Smooth muscle cell (in vitro differentiated cells): Measurements from ENCODE around the gene PABPN1L. TPM values are rescaled to one million over a fixed set of nuclear protein-coding genes. Genes with fewer than 3 reads are reported as not detected.

Experiments used
- DNase-seq: peaks from one replicate; lab custom pipeline; 2025; ENCODE audit not compliant: unreplicated experiment; lab: John Stamatoyannopoulos, UW
- H2AFZ ChIP-seq: fragments of 200-600 bp; sonication (generic); 2 replicates; pipeline ENCODE4 v1.6.0; 2016; ENCODE audit warnings: antibody characterized with exemption, low read depth, mild to moderate bottlenecking
- H3F3A ChIP-seq: fragments of 200-600 bp; sonication (generic); 2 replicates; pipeline ENCODE4 v1.6.0; 2017; ENCODE audit warnings: antibody characterized with exemption, low read depth
- H3K27ac ChIP-seq: fragments of 200-600 bp; sonication (generic); 2 replicates; pipeline ENCODE4 v1.5.1; 2016; ENCODE audit warnings: low read depth, mild to moderate bottlenecking
- H3K27me3 ChIP-seq: fragments of 200-600 bp; sonication (generic); 2 replicates; pipeline ENCODE4 v1.6.1; 2016; ENCODE audit warnings: low read depth, mild to moderate bottlenecking
- H3K36me3 ChIP-seq: fragments of 200-600 bp; sonication (generic); 2 replicates; pipeline ENCODE4 v1.5.1; 2016; ENCODE audit warnings: low read depth
- H3K4me1 ChIP-seq: fragments of 200-600 bp; sonication (generic); 2 replicates; pipeline ENCODE4 v1.5.1; 2016; ENCODE audit warnings: low read depth
- H3K4me2 ChIP-seq: fragments of 200-600 bp; sonication (generic); 2 replicates; pipeline ENCODE4 v1.6.0; 2016; ENCODE audit warnings: mild to moderate bottlenecking
- H3K4me3 ChIP-seq: fragments of 200-600 bp; sonication (generic); 2 replicates; pipeline ENCODE4 v1.5.1; 2016; ENCODE audit warnings: mild to moderate bottlenecking
- H3K79me2 ChIP-seq: fragments of 200-600 bp; sonication (generic); 2 replicates; pipeline ENCODE4 v1.6.0; 2016; ENCODE audit warnings: low read depth, mild to moderate bottlenecking
- H3K9ac ChIP-seq: fragments of 200-600 bp; sonication (generic); 2 replicates; pipeline ENCODE4 v1.6.0; 2016; ENCODE audit warnings: low read depth
- H3K9me3 ChIP-seq: fragments of 200-600 bp; sonication (generic); replicated peaks from 2 replicates; pipeline ENCODE4 v1.5.1; 2016; ENCODE audit warnings: low read depth
- H4K20me1 ChIP-seq: fragments of 200-600 bp; sonication (generic); 2 replicates; pipeline ENCODE4 v1.6.0; 2016; ENCODE audit warnings: low read depth
- WGBS: methylation state at CpG from one replicate; pipeline ENCODE4 v1.1.7; 2016; ENCODE audit warnings: low lambda C conversion rate; 5-methylcytosine and 5-hydroxymethylcytosine counted together
- polyA plus RNA-seq: library from polyadenylated mRNA; unstranded; fragments of >200 nt; fragmentation: Nextera tagmentation; extraction: Ambion mirVana; gene quantifications from 2 replicates; pipeline ENCODE4 v1.2.1, GENCODE V29; 2016
- total RNA-seq: library from RNA; depleted of rRNA; stranded (reverse); fragments of >200 nt; gene quantifications from 2 replicates; pipeline ENCODE4 v1.2.3, GENCODE V29; 2014
- TF ChIP-seq, protein P1 (sequence below): fragments of 200-600 bp; sonication (generic); IDR thresholded peaks from 2 replicates; pipeline ENCODE4 v1.5.1; 2017; ENCODE audit warnings: borderline replicate concordance, mild to moderate bottlenecking, antibody characterized with exemption; ENCODE audit not compliant: insufficient read depth, poor library complexity, severe bottlenecking

Gene PABPN1L
- total and polyA plus RNA-seq, 2 experiments from 2014 or later, result not detected

DNA sequence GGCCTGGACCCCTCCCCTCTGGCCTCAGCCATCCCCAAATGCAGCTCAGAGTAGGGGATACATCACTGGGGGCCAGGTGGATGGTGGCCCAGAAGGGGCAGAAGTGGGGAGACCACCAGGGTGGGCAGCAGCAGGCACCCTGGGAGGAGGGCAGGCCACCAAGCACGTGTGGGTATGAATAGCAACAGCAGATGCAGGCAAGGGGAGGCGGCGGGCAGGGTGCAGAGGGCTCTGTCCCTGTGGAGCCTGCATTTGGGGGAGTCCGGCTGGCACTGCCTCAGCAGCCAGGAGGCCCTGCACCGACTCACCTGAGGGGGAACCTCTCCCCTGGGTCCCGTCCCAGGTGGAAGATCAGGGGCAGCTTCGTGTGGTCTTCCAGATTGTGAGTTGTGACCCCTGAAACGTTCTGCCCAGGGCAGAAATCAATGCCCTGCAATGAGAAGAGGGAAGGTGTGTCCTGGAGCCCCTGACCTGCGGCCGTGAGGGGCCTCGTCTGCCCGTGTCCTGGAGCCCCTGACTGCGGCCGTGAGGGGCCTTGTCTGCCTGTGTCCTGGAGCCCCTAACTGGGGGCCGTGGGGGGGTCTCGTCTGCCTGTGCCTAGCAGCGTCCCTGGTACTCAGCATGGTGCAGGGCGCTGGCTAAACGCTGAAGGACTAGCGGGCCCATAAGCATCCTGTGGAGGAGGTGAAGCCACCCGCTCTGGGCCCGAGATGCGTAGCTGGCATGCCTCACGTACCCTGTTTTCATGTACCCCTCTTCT is 44.0 kb downstream of the PABPN1L start:
- TF ChIP-seq, protein P1, sequence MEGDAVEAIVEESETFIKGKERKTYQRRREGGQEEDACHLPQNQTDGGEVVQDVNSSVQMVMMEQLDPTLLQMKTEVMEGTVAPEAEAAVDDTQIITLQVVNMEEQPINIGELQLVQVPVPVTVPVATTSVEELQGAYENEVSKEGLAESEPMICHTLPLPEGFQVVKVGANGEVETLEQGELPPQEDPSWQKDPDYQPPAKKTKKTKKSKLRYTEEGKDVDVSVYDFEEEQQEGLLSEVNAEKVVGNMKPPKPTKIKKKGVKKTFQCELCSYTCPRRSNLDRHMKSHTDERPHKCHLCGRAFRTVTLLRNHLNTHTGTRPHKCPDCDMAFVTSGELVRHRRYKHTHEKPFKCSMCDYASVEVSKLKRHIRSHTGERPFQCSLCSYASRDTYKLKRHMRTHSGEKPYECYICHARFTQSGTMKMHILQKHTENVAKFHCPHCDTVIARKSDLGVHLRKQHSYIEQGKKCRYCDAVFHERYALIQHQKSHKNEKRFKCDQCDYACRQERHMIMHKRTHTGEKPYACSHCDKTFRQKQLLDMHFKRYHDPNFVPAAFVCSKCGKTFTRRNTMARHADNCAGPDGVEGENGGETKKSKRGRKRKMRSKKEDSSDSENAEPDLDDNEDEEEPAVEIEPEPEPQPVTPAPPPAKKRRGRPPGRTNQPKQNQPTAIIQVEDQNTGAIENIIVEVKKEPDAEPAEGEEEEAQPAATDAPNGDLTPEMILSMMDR, result no peak
- Histone ChIP-seq H3K9me3 (no peaks in the 10 kb centered on the region), H3K27ac (no peak overlapping the region), H3K4me3 (no peak overlapping the region), H3K4me1 (no peaks in the 10 kb centered on the region), H3K27me3 (no peaks in the 10 kb centered on the region), H3K9ac (no peak overlapping the region), H4K20me1 (no peaks in the 10 kb centered on the region), H2AFZ (no peak overlapping the region), H3K79me2 (no peaks in the 10 kb centered on the region), H3K36me3 (no peaks in the 10 kb centered on the region), H3F3A (no peaks in the 10 kb centered on the region), H3K4me2 (no peak overlapping the region)
- 97% methylated on average over 23 of the region's 24 CpGs for WGBS
- DNase-seq, result no peak

DNA sequence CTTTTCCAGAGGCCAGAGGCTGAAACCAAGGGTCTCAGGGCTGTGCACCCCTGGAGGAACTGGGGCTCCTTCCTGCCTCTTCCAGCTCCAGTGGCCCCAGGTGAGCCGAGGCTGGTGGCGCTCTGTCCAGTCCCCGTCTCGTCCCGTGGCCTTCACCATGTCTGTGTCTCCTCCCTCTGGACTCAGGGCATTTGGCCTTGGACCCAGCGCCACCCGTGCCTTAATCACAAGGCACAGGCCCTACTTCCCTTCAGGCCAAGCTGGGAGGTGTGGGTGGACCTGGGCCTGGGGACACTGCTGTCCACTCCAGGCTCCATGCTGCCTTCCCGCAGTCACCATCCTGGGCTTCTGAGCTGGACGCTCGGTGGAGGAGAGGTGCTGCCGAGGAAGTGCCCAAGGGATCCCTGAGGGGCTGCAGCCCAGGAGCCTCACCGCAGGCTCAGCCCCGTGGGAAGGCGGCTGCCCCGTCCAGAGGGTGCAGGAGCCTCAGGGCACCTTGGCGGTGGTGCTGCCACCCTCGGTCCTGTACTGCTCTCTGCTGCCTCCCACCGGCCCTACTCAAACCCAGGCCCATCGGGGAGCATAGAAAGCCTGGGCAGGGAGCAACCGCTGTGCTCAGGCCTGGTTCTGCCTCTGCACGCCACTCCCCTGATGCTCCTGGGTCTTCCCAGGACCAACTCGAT is 45.2 kb downstream of the PABPN1L start:
- Histone ChIP-seq H3K27me3 (no peaks in the 10 kb centered on the region), H3K27ac (no peak overlapping the region), H3K79me2 (no peaks in the 10 kb centered on the region), H3K9ac (no peak overlapping the region), H3F3A (no peaks in the 10 kb centered on the region), H4K20me1 (no peaks in the 10 kb centered on the region), H3K4me3 (no peak overlapping the region), H3K9me3 (no peaks in the 10 kb centered on the region), H2AFZ (no peak overlapping the region), H3K4me2 (no peak overlapping the region), H3K36me3 (no peaks in the 10 kb centered on the region), H3K4me1 (no peaks in the 10 kb centered on the region)
- TF ChIP-seq, protein P1, result no peak
- 93% methylated on average over 22 of the region's 22 CpGs for WGBS
- DNase-seq, result no peak

DNA sequence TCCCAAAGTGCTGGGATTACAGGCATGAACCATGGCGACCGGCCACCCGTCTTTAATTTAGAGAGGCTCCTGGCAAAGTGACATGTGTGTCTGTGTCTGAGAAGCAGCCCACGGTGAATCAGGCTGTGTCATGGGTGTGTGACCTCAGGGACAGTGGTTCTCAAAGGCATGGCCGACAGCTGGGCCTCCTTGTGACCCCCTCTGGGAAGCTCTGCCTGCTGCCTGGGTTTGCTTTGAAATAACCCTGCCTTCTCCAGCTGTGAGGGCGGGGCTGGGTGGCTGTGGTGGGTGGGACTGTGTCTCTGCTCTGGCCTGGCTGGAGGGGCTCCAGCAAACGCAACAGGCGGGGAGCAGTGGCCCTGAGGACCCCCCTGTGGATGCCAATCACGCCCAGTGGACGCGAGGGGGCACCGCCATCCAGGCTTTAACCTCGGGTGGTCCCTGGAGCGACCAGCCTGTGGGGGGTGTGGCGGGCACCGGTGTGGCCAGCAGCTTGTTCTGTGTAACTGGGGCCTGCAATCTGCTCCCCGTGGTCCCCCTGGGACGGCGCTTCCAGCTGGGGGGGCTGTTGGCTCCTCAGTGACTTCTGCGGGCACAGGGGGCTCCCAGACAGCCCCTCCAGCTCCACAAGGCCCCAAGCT is 46.0 kb downstream of the PABPN1L start:
- Histone ChIP-seq H4K20me1 (no peaks in the 10 kb centered on the region), H3K9ac (no peak overlapping the region), H3K79me2 (no peaks in the 10 kb centered on the region), H2AFZ (no peak overlapping the region), H3K9me3 (no peaks in the 10 kb centered on the region), H3K4me3 (no peak overlapping the region), H3K4me1 (no peaks in the 10 kb centered on the region), H3F3A (no peaks in the 10 kb centered on the region), H3K27ac (no peak overlapping the region), H3K4me2 (no peak overlapping the region), H3K27me3 (no peaks in the 10 kb centered on the region), H3K36me3 (no peaks in the 10 kb centered on the region)
- TF ChIP-seq, protein P1, result no peak
- DNase-seq, result no peak
- WGBS, result 96% methylated on average over 17 of the region's 20 CpGs
